K562 (cell line): Measurements from ENCODE around the gene PMEPA1.

Source experiments
- ATF3 ChIP-seq, 2 experiments: fragments of 450-650 bp in 1 of 2; sonication (generic) in 1 of 2; formaldehyde crosslinking in 1 of 2; IDR thresholded peaks in 1 of 2; conservative IDR thresholded peaks in 1 of 2; 2 replicates each; pipeline versions ENCODE4 v1.6.1 to v1.8.1; 2016 to 2023; ENCODE audit warnings: mild to moderate bottlenecking in 2 of 2, moderate library complexity in 2 of 2, inconsistent platforms in 1 of 2, missing genetic modification reagents in 1 of 2
- CTCF ChIP-seq, 3 experiments: IDR thresholded peaks in 2 of 3; conservative IDR thresholded peaks in 1 of 3; 2 replicates each; pipeline ENCODE4 v1.5.1; 2011 to 2012; ENCODE audit warnings: low read length in 3 of 3, mild to moderate bottlenecking in 3 of 3, control low read depth in 2 of 3, improper control_type of control experiment in 1 of 3, inconsistent platforms in 1 of 3, low read depth in 1 of 3, mixed read lengths in 1 of 3, moderate library complexity in 1 of 3; ENCODE audit not compliant: insufficient read depth in 2 of 3
- HNRNPUL1 ChIP-seq: fragments of 200-400 bp; formaldehyde crosslinking; IDR thresholded peaks from 2 replicates; pipeline ENCODE4 v1.6.1; 2017; ENCODE audit warnings: low read length
- POLR2AphosphoS5 ChIP-seq: IDR thresholded peaks from 2 replicates; pipeline ENCODE4 v1.6.1; 2011; ENCODE audit warnings: mild to moderate bottlenecking, low read depth, low read length, moderate library complexity; ENCODE audit not compliant: control insufficient read depth, insufficient read depth
- SPI1 ChIP-seq: IDR thresholded peaks from 2 replicates; pipeline ENCODE4 v1.6.1; 2011; ENCODE audit warnings: low read depth, low read length, control low read depth, borderline replicate concordance
- ZNF589 ChIP-seq: fragments of 200-800 bp; sonication (Bioruptor generic); IDR thresholded peaks from 2 replicates; pipeline ENCODE4 v1.6.1; 2016; ENCODE audit warnings: low read depth, missing genetic modification characterization, missing compliant biosample characterization
- TF ChIP-seq, protein P1 (sequence below): sonication (generic); formaldehyde crosslinking; IDR thresholded peaks from 2 replicates; pipeline ENCODE4 v1.8.0; 2022; ENCODE audit warnings: missing genetic modification reagents, mild to moderate bottlenecking, borderline replicate concordance

DNA sequence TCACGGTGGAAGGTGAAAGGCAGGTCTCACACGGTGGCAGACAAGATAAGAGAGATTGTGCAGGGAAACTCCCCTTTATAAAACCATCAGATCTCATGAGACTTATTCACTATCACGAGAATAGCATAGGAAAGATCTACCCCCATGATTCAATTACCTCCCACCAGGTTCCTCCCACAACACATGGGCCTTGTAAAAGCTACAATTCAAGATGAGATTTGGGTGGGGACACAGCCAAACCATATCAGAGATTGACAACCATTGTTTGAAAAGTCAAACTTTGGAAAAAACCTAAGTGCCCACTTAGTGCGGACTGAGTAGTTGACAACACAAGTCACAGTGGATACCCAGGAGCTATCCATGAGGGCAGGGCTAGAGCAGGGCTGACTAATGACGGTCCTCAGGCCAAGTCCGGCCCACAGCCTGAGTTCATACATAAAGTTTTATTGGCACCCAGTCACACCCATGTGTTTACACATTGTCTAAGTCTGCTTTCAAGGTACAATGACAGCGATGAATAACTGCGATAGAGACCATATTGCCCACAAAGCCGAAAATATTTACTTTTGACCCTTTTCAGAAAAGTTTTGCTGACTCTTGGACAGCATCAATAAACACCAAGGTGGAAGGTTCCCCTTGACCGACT lies 33.8 kb upstream of the PMEPA1 start:
- TF ChIP-seq CTCF (IDR thresholded peaks at IDR 0.05 in 2 of 3, conservative IDR thresholded peaks at IDR 0.05 in 1 of 3; ENCODE audit: insufficient read depth in 2 of 3, low read depth in 1 of 3, low read length in 3 of 3) (no peak), ATF3 (IDR thresholded peaks at IDR 0.05) (no peak), ATF3 (CRISPR knock-in tag; conservative IDR thresholded peaks at IDR 0.05) (no peak), HNRNPUL1 (no peak), ZNF589 (CRISPR knock-in tag) (no peak), SPI1 (no peak), POLR2AphosphoS5 (no peak)
- TF ChIP-seq, protein P1, sequence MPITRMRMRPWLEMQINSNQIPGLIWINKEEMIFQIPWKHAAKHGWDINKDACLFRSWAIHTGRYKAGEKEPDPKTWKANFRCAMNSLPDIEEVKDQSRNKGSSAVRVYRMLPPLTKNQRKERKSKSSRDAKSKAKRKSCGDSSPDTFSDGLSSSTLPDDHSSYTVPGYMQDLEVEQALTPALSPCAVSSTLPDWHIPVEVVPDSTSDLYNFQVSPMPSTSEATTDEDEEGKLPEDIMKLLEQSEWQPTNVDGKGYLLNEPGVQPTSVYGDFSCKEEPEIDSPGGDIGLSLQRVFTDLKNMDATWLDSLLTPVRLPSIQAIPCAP (CRISPR knock-in tag): no peak
